SU-DHL-6 (cell line): ENCODE data around the gene FAM83D.

Experiments used
- CTCF ChIP-seq: fragments of 200-600 bp; sonication (generic); IDR thresholded peaks from one replicate; pipeline ENCODE4 v1.5.1; 2017; ENCODE audit warnings: antibody characterized with exemption, mild to moderate bottlenecking, low read length, moderate library complexity; ENCODE audit not compliant: insufficient read depth, poor library complexity, severe bottlenecking
- EZH2phosphoT487 ChIP-seq: fragments of 200-600 bp; sonication (generic), shearing (Covaris generic); conservative IDR thresholded peaks from 2 replicates; pipeline ENCODE4 v1.6.1; 2018; ENCODE audit warnings: mild to moderate bottlenecking, antibody characterized with exemption, low read length, moderate library complexity, mixed read lengths

- TF ChIP-seq CTCF (no peak), EZH2phosphoT487 (no peak)
Observed at GRCh38 chr20:38924718-38925117, 1.5 kb upstream of the FAM83D start.
